SK-N-SH treated with all-trans-retinoic acid at 6 μM for 48 hours (cell line): ENCODE data around the gene PSMD8.
"Not testable (repeated sequence)": the region's sequence is repeated elsewhere in the genome, so short reads cannot be mapped to it uniquely, and the experiment has no call there.

Experiments
- ATAC-seq: fragments of 200-7000 bp; cut with Tn5 transposase; 3 replicates; pipeline ENCODE4 v1.9.1; 2020; ENCODE audit warnings: mild to moderate bottlenecking, moderate library complexity
- ARNTL ChIP-seq: fragments of 450-650 bp; formaldehyde crosslinking; IDR thresholded peaks from 2 replicates; pipeline ENCODE4 v1.5.0; 2020; ENCODE audit warnings: low read depth, mild to moderate bottlenecking, moderate library complexity, borderline replicate concordance
- BACH2 ChIP-seq: fragments of 250-450 bp; sonication (Bioruptor Pico); IDR thresholded peaks from 2 replicates; pipeline ENCODE4 v1.9.0; 2021; ENCODE audit warnings: mild to moderate bottlenecking, borderline replicate concordance
- CREB5 ChIP-seq: fragments of 250-450 bp; sonication (Bioruptor Pico); IDR thresholded peaks from 2 replicates; pipeline ENCODE4 v1.5.1; 2020; ENCODE audit warnings: low read depth, mild to moderate bottlenecking, moderate library complexity
- CSDC2 ChIP-seq: fragments of 250-450 bp; sonication (Bioruptor Pico); IDR thresholded peaks from 2 replicates; pipeline ENCODE4 v1.5.0; 2020; ENCODE audit warnings: mild to moderate bottlenecking, moderate library complexity
- CSRNP3 ChIP-seq: fragments of 250-450 bp; sonication (Bioruptor Pico); IDR thresholded peaks from 2 replicates; pipeline ENCODE4 v1.5.1; 2021; ENCODE audit warnings: mild to moderate bottlenecking, moderate library complexity
- ESRRG ChIP-seq: fragments of 250-450 bp; sonication (Bioruptor Pico); IDR thresholded peaks from 2 replicates; pipeline ENCODE4 v1.6.1; 2021; ENCODE audit warnings: mild to moderate bottlenecking
- ISL1 ChIP-seq: fragments of 250-450 bp; sonication (Bioruptor Pico); IDR thresholded peaks from 2 replicates; pipeline ENCODE4 v2.1.2; 2022; ENCODE audit warnings: mild to moderate bottlenecking, moderate library complexity
- OSR1 ChIP-seq: fragments of 250-450 bp; sonication (Bioruptor Pico); IDR thresholded peaks from 2 replicates; pipeline ENCODE4 v1.8.0; 2022; ENCODE audit warnings: moderate library complexity, mild to moderate bottlenecking, inconsistent platforms
- PATZ1 ChIP-seq: fragments of 250-450 bp; sonication (Bioruptor Pico); IDR thresholded peaks from 2 replicates; pipeline ENCODE4 v1.8.0; 2020; ENCODE audit warnings: mild to moderate bottlenecking, moderate library complexity, borderline replicate concordance
- POU6F1 ChIP-seq: fragments of 250-450 bp; sonication (Bioruptor Pico); IDR thresholded peaks from 2 replicates; pipeline ENCODE4 v1.8.0; 2021; ENCODE audit warnings: low read depth, mild to moderate bottlenecking, moderate library complexity, borderline replicate concordance
- PPARA ChIP-seq: fragments of 250-450 bp; sonication (Bioruptor Pico); IDR thresholded peaks from 2 replicates; pipeline ENCODE4 v1.5.0; 2020; ENCODE audit warnings: mild to moderate bottlenecking, borderline replicate concordance
- RARB ChIP-seq: fragments of 250-450 bp; sonication (Bioruptor Pico); IDR thresholded peaks from 2 replicates; pipeline ENCODE4 v1.8.0; 2021; ENCODE audit warnings: mild to moderate bottlenecking, moderate library complexity
- SNAI2 ChIP-seq: fragments of 250-450 bp; sonication (Bioruptor Pico); IDR thresholded peaks from 2 replicates; pipeline ENCODE4 v1.5.0; 2020; ENCODE audit warnings: mild to moderate bottlenecking, moderate library complexity
- TCF4 ChIP-seq: fragments of 250-450 bp; sonication (Bioruptor Pico); IDR thresholded peaks from 2 replicates; pipeline ENCODE4 v1.8.0; 2021; ENCODE audit warnings: mild to moderate bottlenecking, moderate library complexity, borderline replicate concordance
- TOX ChIP-seq: fragments of 250-450 bp; sonication (Bioruptor Pico); IDR thresholded peaks from 2 replicates; pipeline ENCODE4 v1.8.0; 2021; ENCODE audit warnings: mild to moderate bottlenecking, moderate library complexity, borderline replicate concordance
- TSHZ2 ChIP-seq: fragments of 250-450 bp; sonication (Bioruptor Pico); IDR thresholded peaks from 2 replicates; pipeline ENCODE4 v1.5.0; 2020; ENCODE audit warnings: mild to moderate bottlenecking, moderate library complexity
- ZC3H10 ChIP-seq: fragments of 250-450 bp; sonication (Bioruptor Pico); IDR thresholded peaks from 2 replicates; pipeline ENCODE4 v1.5.1; 2021; ENCODE audit warnings: mild to moderate bottlenecking, moderate library complexity
- ZFP3 ChIP-seq: fragments of 250-450 bp; sonication (Bioruptor Pico); IDR thresholded peaks from 2 replicates; pipeline ENCODE4 v1.5.0; 2020; ENCODE audit warnings: mild to moderate bottlenecking, moderate library complexity
- ZFP30 ChIP-seq: fragments of 450-650 bp; formaldehyde crosslinking; IDR thresholded peaks from 2 replicates; pipeline ENCODE4 v1.5.0; 2022; ENCODE audit warnings: mild to moderate bottlenecking, moderate library complexity
- ZNF565 ChIP-seq: fragments of 450-650 bp; formaldehyde crosslinking; conservative IDR thresholded peaks from 2 replicates; pipeline ENCODE4 v1.5.0; 2020; ENCODE audit warnings: low read depth, mild to moderate bottlenecking, moderate library complexity
- ZNF8 ChIP-seq: fragments of 450-650 bp; formaldehyde crosslinking; IDR thresholded peaks from 2 replicates; pipeline ENCODE4 v1.5.0; 2020; ENCODE audit warnings: mild to moderate bottlenecking, moderate library complexity

The PSMD8 gene

GRCh38 chr19:38409631-38410133 lies 35.3 kb downstream of the PSMD8 start:
- peak; percentile 56 for ATAC-seq
- TF ChIP-seq ZFP30 (CRISPR knock-in tag) (no peak), SNAI2 (CRISPR knock-in tag) (no peak), ISL1 (no peak), CSRNP3 (no peak), ZNF8 (CRISPR knock-in tag) (no peak), ZFP3 (CRISPR knock-in tag) (no peak), TSHZ2 (no peak), ZNF565 (no peak), OSR1 (no peak), ARNTL (CRISPR knock-in tag) (no peak), CREB5 (CRISPR knock-in tag) (no peak), CSDC2 (CRISPR knock-in tag) (no peak), BACH2 (no peak), PATZ1 (CRISPR knock-in tag) (no peak), ESRRG (no peak), TCF4 (CRISPR knock-in tag) (no peak), PPARA (no peak)

- ATAC-seq: not testable (repeated sequence)
These were observed 36.0 kb downstream of the PSMD8 start for GRCh38 chr19:38410407-38410806.

GRCh38 chr19:38411041-38411712 lies 36.8 kb downstream of the PSMD8 start:
- TF ChIP-seq RARB (CRISPR knock-in tag): no peak
- no peak for TF ChIP-seq PPARA
- no peak for TF ChIP-seq ZC3H10 (CRISPR knock-in tag)
- no peak for TF ChIP-seq CSDC2 (CRISPR knock-in tag)
- TF ChIP-seq CSRNP3: no peak
- no peak for TF ChIP-seq TOX
- no peak for TF ChIP-seq ZNF8 (CRISPR knock-in tag)
- TF ChIP-seq OSR1: no peak
- no peak for TF ChIP-seq ESRRG
- no peak for TF ChIP-seq POU6F1
- no peak for TF ChIP-seq CREB5 (CRISPR knock-in tag)
- no peak for TF ChIP-seq PATZ1 (CRISPR knock-in tag)
- TF ChIP-seq SNAI2 (CRISPR knock-in tag): no peak
- TF ChIP-seq ARNTL (CRISPR knock-in tag): no peak
- ATAC-seq: no peak; the same call in 2 of the 3 replicates

- not testable (repeated sequence) for ATAC-seq
These were observed 37.5 kb downstream of the PSMD8 start for GRCh38 chr19:38411898-38412297.
